ENCODE measurements around the gene NEDD4L. TPM values are rescaled to one million over a fixed set of nuclear protein-coding genes. Genes with fewer than 3 reads are reported as not detected.

Gene NEDD4L
- total RNA-seq, 1 donor from 2014 or later = 55.3 TPM

DNA sequence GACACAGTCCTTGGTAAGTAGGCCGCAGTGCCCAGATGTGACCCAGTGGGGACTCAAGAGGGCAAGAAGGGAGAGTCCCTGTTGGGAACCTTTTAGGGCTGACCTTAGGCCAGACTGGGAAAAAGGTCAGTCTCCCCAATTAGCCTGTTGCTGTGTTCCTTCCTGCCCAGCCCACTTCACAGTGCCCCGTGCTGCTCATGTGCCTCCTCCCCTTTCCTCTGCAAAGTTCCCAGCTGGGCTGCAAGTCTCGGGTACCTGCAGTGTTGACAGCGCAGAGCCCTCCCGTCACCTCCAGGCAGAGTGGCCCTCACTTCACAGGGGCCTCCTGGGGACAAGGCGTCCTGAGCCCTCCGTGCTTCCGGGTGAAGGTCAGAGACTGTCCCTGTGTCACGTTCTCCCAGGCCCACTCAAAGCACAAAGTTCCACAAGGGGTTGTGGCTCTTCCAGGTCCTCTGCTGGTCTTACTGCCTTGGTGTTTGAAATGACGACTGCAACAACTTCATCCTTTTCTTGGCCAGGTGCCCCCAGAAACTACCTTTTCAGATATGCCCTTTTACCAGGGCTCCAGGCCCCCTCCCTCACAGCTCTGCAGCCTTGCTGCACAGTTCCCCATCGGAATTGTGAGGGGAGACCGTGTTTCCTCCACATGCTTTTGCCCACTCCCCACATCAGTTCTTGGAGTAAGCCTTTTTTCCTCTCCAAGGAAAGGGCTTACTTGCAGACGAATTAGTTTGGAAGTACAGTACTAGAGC lies 359.1 kb downstream of the NEDD4L start:
- DNase-seq = no peak

GRCh38 chr18:58403799-58404455 lies 359.9 kb downstream of the NEDD4L start:
- DNase-seq = no peak

DNA sequence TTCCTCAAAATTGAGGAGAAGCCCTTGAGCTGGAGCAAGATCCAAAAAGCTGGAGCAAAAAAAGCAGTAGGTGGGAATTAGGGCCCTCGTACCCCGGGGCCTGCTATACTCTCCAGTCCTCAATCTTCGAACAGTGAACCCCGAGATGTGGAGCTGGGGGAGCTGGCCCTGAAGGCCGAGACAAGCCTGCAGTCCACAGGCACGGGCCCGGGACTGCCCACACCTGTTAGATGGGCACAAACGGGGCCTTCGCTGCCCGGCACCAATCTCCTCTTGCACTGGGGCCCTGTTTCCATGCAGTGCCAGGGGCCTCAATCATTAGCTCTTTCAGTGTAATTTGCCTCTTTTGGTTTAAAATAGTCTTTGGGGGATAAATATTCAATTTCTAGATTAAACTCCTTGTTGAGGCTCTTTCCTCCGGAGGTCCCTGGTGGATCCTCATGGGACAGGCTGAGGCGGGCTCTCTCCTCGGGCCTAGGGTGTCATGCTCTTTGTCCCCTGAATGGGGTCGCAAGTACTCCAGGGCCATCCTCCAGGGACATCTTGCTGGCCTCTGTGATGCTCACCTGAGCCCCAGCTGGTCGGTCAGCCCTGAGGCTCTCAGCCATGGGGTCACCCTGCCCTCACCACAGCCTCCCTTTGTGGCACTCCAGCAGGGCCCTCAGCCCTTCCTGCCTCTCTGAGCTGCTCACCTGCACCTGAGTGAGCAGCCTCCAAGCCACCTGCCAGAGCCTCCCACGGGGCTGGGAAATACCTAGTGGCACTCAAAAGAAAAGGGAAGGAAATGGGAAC lies 361.3 kb downstream of the NEDD4L start:
- no peak for DNase-seq

GRCh38 chr18:58407263-58407648 lies 363.2 kb downstream of the NEDD4L start:
- no peak for DNase-seq

- no peak for DNase-seq
Measured at GRCh38 chr18:58407649-58408407, 363.8 kb downstream of the NEDD4L start.

GRCh38 chr18:58408665-58409064 lies 364.6 kb downstream of the NEDD4L start:
- DNase-seq = no peak

DNA sequence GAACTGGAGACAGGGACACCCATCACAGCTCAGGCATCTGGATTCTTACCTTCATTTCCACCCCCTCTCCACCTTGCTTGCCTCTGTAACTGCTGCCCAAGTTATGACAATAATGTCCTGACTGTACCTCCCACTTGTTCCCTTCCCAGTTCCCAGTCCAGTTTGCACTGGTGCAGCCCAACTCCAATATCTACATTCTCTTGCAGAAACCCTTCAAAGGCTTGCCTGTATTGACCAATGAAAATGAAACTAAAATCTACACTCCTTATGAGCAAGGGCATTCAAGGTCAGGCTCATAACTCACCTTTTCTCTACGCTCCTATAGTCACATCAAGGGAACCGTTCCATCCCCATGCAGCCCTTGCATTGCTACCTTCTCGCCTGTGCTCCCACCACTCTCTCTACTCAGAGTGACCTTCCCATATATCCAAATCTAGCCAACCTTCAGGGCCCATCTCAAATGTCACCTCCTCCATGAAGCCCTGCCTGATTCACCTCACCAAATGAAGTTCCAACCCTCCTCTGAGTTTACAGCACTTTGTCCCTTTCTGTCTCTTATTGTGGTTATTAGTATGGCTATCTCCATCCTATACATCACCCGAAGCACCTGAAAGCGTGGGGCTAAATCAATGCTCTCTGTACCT lies 365.9 kb downstream of the NEDD4L start:
- no peak for DNase-seq

- DNase-seq = no peak
Measured at GRCh38 chr18:58411323-58411722, 367.3 kb downstream of the NEDD4L start.

- no peak for DNase-seq
Measured at GRCh38 chr18:58412844-58413666, 369.0 kb downstream of the NEDD4L start.

- DNase-seq = no peak
Measured at GRCh38 chr18:58413667-58414628, 369.9 kb downstream of the NEDD4L start.

- DNase-seq = no peak
Measured at GRCh38 chr18:58416014-58416703, 372.1 kb downstream of the NEDD4L start.

DNA sequence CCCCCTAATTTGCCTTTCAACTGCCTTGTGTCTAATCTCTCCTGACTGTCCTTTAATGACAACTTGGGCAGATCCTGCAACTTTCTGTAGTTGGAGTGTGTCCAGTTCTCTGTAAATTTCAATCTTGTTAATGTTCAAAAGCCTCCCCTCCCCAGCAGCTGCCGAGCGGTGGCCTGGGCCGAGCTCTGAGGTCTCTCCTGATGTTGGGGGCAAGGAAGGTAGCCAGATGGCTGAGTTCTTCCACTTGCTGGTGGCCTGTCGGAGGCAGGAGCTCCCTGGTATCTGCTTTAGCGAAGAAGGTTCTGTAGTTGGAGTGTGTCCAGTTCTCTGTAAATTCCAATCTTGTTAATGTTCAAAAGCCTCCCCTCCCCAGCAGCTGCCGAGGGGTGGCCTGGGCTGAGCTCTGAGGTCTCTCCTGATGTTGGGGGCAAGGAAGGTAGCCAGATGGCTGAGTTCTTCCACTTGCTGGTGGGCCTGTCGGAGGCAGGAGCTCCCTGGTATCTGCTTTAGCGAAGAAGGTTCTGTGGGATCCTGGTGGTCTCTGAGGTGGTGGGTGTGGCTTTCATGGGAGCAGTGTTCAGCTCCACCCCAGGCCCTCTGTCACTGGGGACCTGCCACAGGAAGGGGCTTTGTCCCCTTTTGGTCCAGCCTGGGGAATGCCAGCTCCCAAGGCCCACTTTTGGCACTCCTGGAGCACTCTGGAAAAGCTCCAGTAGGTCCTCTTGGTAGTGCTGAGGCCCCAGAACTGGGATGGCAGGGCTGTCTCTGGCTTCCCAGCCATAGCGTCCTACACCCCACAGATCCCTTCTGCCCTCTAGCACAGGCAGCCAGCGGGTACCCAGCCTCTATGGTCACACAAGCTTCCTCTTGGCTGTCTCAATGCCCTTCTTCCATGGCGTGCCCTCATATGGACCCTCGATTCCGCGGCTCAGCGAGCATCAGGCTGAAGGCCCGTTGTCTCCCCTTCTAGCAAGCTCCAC lies 373.0 kb downstream of the NEDD4L start:
- peak; percentile 41 for DNase-seq

DNA sequence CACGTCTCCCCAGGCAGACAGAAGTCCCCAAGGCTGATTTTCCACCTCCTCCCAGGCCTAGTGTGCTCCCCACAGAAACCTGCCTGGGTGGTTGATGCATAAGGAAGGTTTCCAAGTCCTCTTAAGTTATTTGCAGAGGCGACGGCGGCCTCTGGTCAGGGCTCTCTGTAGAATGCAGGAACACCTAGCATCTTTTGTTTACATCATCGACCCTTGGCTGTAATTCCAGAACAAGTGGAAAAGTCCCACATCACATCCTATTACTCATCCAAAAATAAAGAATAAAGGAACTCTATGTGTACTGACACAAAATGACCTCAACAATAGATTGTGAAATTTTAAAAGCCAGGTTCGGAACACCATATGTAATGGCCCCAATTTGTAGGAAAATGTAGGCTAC lies 373.7 kb downstream of the NEDD4L start:
- peak; percentile 57 for DNase-seq

DNA sequence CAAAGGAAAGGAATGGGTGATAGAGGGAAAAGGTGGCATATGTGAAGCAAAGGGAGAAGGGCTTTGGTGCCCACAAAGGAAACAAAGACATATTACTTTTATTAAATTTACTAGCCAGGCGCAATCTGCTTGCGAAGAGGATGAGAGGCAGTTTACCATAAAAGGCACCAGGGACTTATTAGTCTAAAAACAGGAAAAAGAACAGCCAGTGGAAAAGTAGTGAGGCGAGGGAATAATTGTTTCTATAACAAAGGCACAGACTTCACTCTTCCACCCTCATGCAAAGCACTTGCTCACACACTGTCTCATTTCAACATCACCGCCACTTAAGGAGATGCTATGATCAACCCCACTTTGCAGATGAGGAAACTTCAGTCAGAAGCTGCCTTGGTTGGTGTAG lies 374.3 kb downstream of the NEDD4L start:
- no peak for DNase-seq

DNA sequence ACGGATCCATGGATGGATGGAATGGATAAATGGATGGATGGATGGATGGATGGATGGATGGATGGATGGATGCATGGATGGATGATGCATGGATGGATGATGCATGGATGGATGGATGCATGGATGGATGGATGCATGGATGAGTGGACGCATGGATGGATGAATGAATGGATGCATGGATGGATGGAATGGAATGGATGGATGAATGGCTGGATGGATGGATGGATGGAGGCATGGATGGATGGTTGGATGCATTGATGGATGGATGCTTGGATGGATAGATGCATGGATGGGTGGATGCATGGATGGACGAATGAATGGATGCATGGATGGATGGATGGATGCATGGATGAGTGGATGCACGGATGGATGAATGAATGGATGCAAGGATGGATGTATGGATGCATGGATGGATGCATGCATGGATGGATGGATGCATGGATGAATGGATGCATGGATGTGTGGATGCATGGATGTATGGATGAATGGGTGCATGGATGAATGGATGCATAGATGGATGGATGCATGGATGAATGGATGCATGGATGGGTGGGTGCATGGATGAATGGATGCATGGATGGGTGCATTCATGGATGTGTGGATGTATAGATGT lies 375.7 kb downstream of the NEDD4L start:
- no peak for DNase-seq

DNA sequence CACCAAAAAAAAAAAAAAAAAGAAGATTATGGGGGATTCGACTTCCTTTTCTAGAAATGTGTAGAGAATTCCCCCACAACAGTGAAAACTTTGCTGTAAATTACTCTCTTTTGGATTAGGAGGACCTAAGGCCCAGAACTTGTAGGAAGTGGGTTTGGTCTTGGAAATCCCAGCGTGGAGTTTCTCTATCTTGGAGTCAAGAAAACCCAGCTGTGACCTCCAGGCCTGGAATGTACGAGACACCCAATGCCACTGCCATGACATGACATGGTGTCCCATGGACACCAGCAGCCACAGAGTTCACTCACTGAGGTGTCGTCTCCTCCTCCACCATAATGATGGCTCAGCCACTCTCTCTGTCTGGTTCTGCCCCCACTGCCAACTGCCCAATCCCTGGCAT lies 382.6 kb downstream of the NEDD4L start:
- no peak for DNase-seq

DNA sequence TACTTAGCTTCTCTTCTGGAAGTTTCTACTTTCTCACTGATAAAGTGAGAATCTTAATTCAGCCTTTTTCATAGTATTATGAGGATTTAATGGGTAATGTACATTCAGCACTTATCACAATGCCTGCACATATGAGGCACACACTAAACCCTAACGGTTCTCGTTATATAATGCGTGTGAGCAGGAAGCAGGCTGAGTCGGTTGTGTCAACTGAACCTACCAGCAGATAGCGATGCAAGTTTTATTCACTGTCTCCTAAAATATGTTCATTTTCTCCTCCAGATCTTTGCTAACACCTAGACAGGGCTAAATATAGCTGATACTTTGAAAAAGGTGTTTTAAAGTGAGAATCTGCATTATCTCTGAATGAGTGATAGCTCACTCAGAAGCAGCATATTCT lies 383.3 kb downstream of the NEDD4L start:
- no peak for DNase-seq
